Suprapubic skin (tissue), 4 donors: Measurements from ENCODE around the gene LINC01488.

Experiments
- EP300 ChIP-seq: sonication (generic); formaldehyde crosslinking; IDR thresholded peaks from one replicate; pipeline ENCODE4 v1.6.1; 2017; ENCODE audit warnings: antibody characterized with exemption
- POLR2A ChIP-seq, 2 donors: fragments of 450-650 bp; IDR thresholded peaks; one replicate each; pipeline ENCODE4 v1.6.1; 2017; ENCODE audit warnings: antibody characterized with exemption in 2 of 2, mild to moderate bottlenecking in 2 of 2, moderate library complexity in 2 of 2
- POLR2AphosphoS5 ChIP-seq, 3 donors: sonication (generic); formaldehyde crosslinking; IDR thresholded peaks; one replicate each; pipeline ENCODE4 v1.6.1; 2017; ENCODE audit warnings: antibody characterized with exemption in 3 of 3
- TF ChIP-seq, protein P1 (sequence below), 2 donors: fragments of 200-600 bp in 1 of 2; fragments of 450-650 bp in 1 of 2; sonication (generic) in 1 of 2; IDR thresholded peaks; one replicate each; pipeline ENCODE4 v1.5.1; 2016 to 2019; ENCODE audit warnings: antibody characterized with exemption in 2 of 2, mild to moderate bottlenecking in 1 of 2, moderate library complexity in 1 of 2

- TF ChIP-seq, protein P1, sequence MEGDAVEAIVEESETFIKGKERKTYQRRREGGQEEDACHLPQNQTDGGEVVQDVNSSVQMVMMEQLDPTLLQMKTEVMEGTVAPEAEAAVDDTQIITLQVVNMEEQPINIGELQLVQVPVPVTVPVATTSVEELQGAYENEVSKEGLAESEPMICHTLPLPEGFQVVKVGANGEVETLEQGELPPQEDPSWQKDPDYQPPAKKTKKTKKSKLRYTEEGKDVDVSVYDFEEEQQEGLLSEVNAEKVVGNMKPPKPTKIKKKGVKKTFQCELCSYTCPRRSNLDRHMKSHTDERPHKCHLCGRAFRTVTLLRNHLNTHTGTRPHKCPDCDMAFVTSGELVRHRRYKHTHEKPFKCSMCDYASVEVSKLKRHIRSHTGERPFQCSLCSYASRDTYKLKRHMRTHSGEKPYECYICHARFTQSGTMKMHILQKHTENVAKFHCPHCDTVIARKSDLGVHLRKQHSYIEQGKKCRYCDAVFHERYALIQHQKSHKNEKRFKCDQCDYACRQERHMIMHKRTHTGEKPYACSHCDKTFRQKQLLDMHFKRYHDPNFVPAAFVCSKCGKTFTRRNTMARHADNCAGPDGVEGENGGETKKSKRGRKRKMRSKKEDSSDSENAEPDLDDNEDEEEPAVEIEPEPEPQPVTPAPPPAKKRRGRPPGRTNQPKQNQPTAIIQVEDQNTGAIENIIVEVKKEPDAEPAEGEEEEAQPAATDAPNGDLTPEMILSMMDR (IDR thresholded peaks at IDR 0.05) = no peak
- TF ChIP-seq POLR2AphosphoS5 (IDR thresholded peaks at IDR 0.05) = no peak
- no peak for TF ChIP-seq EP300
- TF ChIP-seq POLR2A (IDR thresholded peaks at IDR 0.05) = no peak
Measured at GRCh38 chr11:69512136-69512535, 30.7 kb downstream of the LINC01488 start.
